Amniotic stem cell (primary cell): Measurements from ENCODE around the gene ZSCAN9.

Experiments
- DNase-seq: peaks from one replicate; lab custom pipeline; 2025; lab: John Stamatoyannopoulos, UW

The ZSCAN9 gene

GRCh38 chr6:28266962-28267694 lies 42.1 kb downstream of the ZSCAN9 start, which contains the start of gene ZSCAN26:
TSS of gene ZSCAN26 (plus strand) at chr6:28267143. CDS start at chr6:28271920, 4,777 bp downstream.
- peak; percentile 66 for DNase-seq

- no peak for DNase-seq
Observed at GRCh38 chr6:28267695-28268059, 42.6 kb downstream of the ZSCAN9 start.

- peak; percentile 55 for DNase-seq
Observed at GRCh38 chr6:28269492-28269891, 44.4 kb downstream of the ZSCAN9 start.

- DNase-seq, result no peak
Observed at GRCh38 chr6:28274888-28275287, 49.8 kb downstream of the ZSCAN9 start.

DNA sequence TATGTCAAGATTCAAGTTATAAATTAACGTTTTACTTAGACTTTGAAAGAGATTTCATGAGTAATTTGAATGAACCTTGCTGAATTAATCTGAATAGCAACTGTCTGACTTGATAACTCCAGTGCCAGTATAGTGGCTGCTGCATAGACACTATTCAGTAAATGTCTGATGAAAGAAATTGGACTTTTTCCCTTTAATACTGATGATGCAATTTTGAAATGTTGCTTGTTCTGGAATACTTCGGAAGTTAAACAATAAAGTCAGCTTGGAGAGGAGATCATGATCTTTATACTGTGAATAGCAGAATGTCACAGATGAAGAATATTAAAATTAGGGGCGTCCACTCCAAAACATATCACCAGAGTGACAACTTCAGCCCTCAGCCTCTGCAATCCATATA lies 52.7 kb downstream of the ZSCAN9 start:
- DNase-seq, result no peak

DNA sequence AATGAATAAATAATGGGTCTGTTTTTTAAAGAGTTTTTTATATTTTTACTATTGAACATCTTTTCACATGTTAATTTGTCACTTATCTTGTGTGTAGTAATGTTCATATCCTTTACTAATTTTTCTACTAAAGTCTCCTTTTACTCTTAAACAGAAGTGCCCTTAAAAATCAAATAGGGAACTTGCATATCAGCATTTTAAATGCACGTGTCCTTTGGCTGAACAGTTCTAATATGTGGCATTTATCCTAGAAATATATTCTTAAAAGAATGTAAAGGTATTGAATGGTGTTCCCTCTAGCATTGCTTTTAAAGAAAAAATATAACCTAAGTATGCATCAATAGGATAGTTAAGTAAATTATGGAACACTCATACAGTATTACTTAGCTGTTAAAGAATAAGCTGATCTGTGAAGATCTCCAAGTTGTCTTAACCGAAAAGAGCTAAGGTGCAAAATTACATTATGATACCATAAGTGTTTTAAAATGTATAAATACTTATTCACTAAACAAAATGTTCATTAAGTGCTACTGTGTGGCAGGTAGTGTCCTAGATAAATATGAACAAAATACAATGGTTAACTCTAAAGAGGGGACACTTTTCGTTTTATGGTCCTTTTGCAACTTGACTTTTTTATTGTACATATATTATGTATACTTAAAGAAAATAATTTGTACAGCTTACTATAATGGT lies 55.7 kb downstream of the ZSCAN9 start:
- no peak for DNase-seq

DNA sequence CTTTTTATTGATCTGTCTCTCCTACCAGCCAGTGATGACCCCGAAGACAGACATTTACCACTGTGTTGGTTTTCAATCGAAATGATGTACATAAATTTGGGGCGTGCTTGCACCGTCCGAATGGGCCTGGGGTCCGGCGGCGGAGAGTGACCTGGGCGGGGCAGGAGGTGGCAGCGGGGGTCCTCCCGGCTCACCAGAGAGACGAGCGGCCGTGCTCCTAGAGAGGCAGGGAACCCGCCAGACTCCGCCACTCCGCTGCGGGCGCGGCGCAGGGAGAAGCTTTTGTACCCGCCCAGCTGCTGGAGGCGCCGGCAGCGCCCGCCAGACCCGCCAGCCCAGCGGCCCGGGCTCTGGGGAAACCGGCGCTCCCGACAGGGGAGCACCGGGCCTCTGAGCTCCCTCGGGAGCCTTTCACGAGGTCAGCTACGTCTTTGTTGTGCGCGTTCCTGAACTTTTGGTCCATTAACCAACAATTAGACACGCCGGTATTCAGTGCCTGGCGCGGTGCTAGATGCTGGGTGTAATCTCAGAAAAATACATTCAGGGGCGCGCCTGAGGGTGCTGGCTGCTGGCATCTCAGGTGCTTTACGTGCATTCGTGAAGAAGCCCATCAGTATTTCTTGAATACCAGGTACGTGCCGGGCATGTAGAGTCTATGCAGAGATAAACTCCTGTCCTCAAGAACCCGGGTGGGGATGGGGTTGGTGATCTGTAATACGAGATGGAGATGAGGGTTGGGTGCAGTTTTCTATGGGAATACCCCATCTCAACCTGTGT lies 56.4 kb downstream of the ZSCAN9 start, which contains the start of gene PGBD1:
Gene PGBD1, plus strand, starts transcription at position 285 of the 777 bp plus-strand sequence. CDS start 2,242 bp downstream, outside the sequence.
- DNase-seq, result peak; percentile 52

DNA sequence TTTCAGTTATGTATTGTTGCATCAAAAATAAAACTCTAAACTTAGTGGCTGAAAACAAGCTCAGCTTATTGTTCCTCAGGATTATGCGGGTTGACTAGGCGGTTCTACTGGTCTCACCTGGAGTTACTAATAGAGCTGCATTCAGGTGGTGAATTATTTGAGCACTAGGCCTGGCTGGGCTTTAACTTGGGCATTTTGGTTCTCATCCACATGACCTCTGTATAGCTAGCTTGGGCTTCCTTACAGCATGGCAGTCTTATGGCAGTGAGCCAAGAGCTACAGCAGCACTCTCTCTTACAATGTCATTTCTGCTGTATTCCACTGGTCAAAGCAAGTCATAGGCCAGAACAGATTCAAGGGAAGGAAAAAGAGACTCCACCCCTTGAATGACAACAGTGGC lies 57.9 kb downstream of the ZSCAN9 start:
- DNase-seq, result no peak
